OCI-LY7 (cell line): Measurements from ENCODE around the gene RBBP6. TPM values are rescaled to one million over a fixed set of nuclear protein-coding genes. Genes with fewer than 3 reads are reported as not detected.
"Not testable (repeated sequence)": the region's sequence is repeated elsewhere in the genome, so short reads cannot be mapped to it uniquely, and the experiment has no call there.

Experiments
- BruUV-seq: library from RNA; stranded (reverse); fragments of 400-500 nt; replicated peaks from 2 replicates; lab custom pipeline; 2021; lab: Mats Ljungman, UMichigan
- CTCF ChIA-PET: fragments of 300-600 bp; sonication (Branson Sonifier 250); formaldehyde crosslinking; loops from one replicate; lab custom pipeline; 2022; ENCODE audit warnings: antibody characterized with exemption; ENCODE audit not compliant: unreplicated experiment; lab: Charles Lee
- POLR2A ChIA-PET: fragments of 300-600 bp; sonication (Branson Sonifier 250); formaldehyde crosslinking; loops from one replicate; lab custom pipeline; 2022; ENCODE audit warnings: antibody characterized with exemption; lab: Charles Lee
- DNase-seq: peaks from one replicate; pipeline ENCODE4 v3.0.0-alpha.2; 2015; ENCODE audit warnings: low spot score
- H2AFZ ChIP-seq: fragments of 200-600 bp; sonication (generic), shearing (Covaris generic); 2 replicates; pipeline ENCODE4 v1.6.1; 2014; ENCODE audit warnings: mild to moderate bottlenecking, antibody characterized with exemption, low read length, moderate library complexity
- H3K27ac ChIP-seq: fragments of 200-600 bp; sonication (generic); 2 replicates; pipeline ENCODE4 v1.5.1; 2014; ENCODE audit warnings: mixed run types, low read depth, mild to moderate bottlenecking, moderate library complexity, low read length, inconsistent platforms; ENCODE audit not compliant: poor library complexity, severe bottlenecking
- H3K36me3 ChIP-seq: fragments of 200-600 bp; sonication (generic); 2 replicates; pipeline ENCODE4 v1.6.1; 2014; ENCODE audit warnings: mild to moderate bottlenecking, antibody characterized with exemption, low read length, moderate library complexity, mixed read lengths; ENCODE audit not compliant: insufficient read depth
- H3K4me1 ChIP-seq: fragments of 200-600 bp; sonication (generic); 2 replicates; pipeline ENCODE4 v1.5.1; 2014; ENCODE audit warnings: mild to moderate bottlenecking, low read length; ENCODE audit not compliant: insufficient read depth, poor library complexity, severe bottlenecking
- H3K4me2 ChIP-seq: fragments of 200-600 bp; sonication (generic); 2 replicates; pipeline ENCODE4 v1.6.1; 2014; ENCODE audit warnings: mild to moderate bottlenecking, low read length
- H3K4me3 ChIP-seq: fragments of 200-600 bp; sonication (generic); 2 replicates; pipeline ENCODE4 v1.5.1; 2014; ENCODE audit warnings: mild to moderate bottlenecking, low read depth, low read length; ENCODE audit not compliant: poor library complexity, severe bottlenecking
- H3K79me2 ChIP-seq: fragments of 200-600 bp; sonication (generic); 2 replicates; pipeline ENCODE4 v1.6.1; 2016; ENCODE audit warnings: low read depth, mild to moderate bottlenecking, low read length, moderate library complexity, mixed read lengths; ENCODE audit not compliant: insufficient read depth
- H3K9me2 ChIP-seq: fragments of 200-600 bp; sonication (generic); 2 replicates; pipeline ENCODE4 v1.6.1; 2016; ENCODE audit warnings: mild to moderate bottlenecking, low read length, mixed read lengths; ENCODE audit not compliant: insufficient read depth
- H3K9me3 ChIP-seq: fragments of 200-600 bp; sonication (generic); 2 replicates; pipeline ENCODE4 v1.6.1; 2014; ENCODE audit warnings: mild to moderate bottlenecking, mixed run types, low read length, mixed read lengths
- H4K20me1 ChIP-seq: fragments of 200-600 bp; sonication (generic); 2 replicates; pipeline ENCODE4 v1.6.1; 2014; ENCODE audit warnings: mild to moderate bottlenecking, antibody characterized with exemption, low read length, moderate library complexity, mixed read lengths; ENCODE audit not compliant: insufficient read depth
- EZH2phosphoT487 ChIP-seq: fragments of 200-600 bp; sonication (generic); IDR thresholded peaks from 2 replicates; pipeline ENCODE4 v1.6.1; 2018; ENCODE audit warnings: low read depth, borderline replicate concordance, mild to moderate bottlenecking, mixed run types, antibody characterized with exemption, low read length, moderate library complexity, mixed read lengths
- intact Hi-C: fragments of 100-400 bp; cut with micrococcal nuclease; formaldehyde crosslinking; loops from one replicate; pipeline ENCODE4 v1.10.0; 2022; ENCODE audit not compliant: unreplicated experiment
- total RNA-seq, 2 experiments: library from RNA; depleted of rRNA in 1 of 2; stranded (reverse); fragments of >200 nt in 1 of 2; shearing (Covaris generic) in 1 of 2; gene quantifications; 2 replicates each; pipeline ENCODE4 v1.2.3, GENCODE V29; 2014 to 2022
- TF ChIP-seq, protein P1 (sequence below): fragments of 200-600 bp; sonication (generic); conservative IDR thresholded peaks from 2 replicates; pipeline ENCODE4 v1.5.1; 2014; ENCODE audit warnings: mild to moderate bottlenecking, antibody characterized with exemption, low read length, moderate library complexity, mixed read lengths

Gene RBBP6
- total RNA-seq, 2 experiments from 2014 or later = 41.2 to 83.0 TPM

DNA sequence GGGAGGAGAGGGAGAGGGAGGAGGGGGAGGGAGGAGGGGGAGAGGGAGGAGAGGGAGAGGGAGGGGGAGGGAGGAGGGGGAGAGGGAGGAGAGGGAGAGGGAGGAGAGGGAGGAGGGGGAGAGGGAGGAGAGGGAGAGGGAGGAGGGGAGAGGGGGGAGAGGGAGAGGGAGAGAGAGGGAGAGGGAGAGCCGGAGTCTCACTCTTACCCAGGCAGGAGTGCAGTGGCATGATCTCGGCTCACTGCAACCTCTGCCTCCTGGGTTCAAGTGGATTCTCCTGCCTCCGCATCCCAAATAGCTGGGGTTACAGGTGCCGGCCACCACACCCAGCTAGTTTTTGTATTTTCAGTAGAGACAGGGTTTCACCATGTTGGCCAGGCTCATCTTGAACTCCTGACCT, 36.4 kb downstream of the RBBP6 start:
- intact Hi-C loops, H3K27ac ChIP-seq, H3K9me3 ChIP-seq, POLR2A ChIA-PET, H3K4me2 ChIP-seq, H3K4me3 ChIP-seq, H3K79me2 ChIP-seq, H4K20me1 ChIP-seq, BruUV-seq, H3K9me2 ChIP-seq, DNase-seq, CTCF ChIA-PET, H3K4me1 ChIP-seq, H2AFZ ChIP-seq: not testable (repeated sequence)
- H3K36me3 ChIP-seq = peaks cover 25% of the 10 kb centered on the region

DNA sequence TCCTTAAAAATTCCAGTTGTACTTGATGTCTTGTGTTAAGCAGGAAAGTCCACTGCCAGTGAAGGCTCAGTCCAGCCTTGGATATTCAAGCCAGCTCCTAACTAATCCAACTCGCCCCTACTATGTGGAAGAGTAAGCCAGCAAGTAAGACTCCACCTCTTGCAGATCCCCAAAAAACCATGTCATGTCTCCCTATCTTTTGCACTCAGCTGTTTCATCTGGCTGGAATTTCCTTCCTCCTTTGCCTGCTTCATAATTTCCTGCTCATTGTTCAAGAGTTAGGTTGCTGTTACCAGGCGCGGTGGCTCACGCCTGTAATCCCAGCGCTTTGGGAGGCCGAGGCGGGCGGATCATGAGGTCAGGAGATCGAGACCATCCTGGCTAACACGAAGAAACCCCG, 37.8 kb downstream of the RBBP6 start:
- ChIA-PET POLR2A (no interaction called here), CTCF (no interaction called here)
- no peak for TF ChIP-seq EZH2phosphoT487
- TF ChIP-seq, protein P1, sequence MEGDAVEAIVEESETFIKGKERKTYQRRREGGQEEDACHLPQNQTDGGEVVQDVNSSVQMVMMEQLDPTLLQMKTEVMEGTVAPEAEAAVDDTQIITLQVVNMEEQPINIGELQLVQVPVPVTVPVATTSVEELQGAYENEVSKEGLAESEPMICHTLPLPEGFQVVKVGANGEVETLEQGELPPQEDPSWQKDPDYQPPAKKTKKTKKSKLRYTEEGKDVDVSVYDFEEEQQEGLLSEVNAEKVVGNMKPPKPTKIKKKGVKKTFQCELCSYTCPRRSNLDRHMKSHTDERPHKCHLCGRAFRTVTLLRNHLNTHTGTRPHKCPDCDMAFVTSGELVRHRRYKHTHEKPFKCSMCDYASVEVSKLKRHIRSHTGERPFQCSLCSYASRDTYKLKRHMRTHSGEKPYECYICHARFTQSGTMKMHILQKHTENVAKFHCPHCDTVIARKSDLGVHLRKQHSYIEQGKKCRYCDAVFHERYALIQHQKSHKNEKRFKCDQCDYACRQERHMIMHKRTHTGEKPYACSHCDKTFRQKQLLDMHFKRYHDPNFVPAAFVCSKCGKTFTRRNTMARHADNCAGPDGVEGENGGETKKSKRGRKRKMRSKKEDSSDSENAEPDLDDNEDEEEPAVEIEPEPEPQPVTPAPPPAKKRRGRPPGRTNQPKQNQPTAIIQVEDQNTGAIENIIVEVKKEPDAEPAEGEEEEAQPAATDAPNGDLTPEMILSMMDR = no peak
- H3K9me3 ChIP-seq = 0 out of 2 replicates have a peak, but pooled peaks cover 4% of the 10 kb centered on the region
- peaks cover 12% of the 10 kb centered on the region for H3K36me3 ChIP-seq
- no peak overlapping the region for H2AFZ ChIP-seq
- no TSS peak for BruUV-seq
- intact Hi-C loops = no loop called here
- H3K4me3 ChIP-seq = no peak overlapping the region
- no peak overlapping the region for H3K27ac ChIP-seq
- H4K20me1 ChIP-seq = no peaks in the 10 kb centered on the region
- H3K79me2 ChIP-seq = no peaks in the 10 kb centered on the region
- DNase-seq = no peak
- H3K4me2 ChIP-seq = no peak overlapping the region
- H3K9me2 ChIP-seq = no peaks in the 10 kb centered on the region
- H3K4me1 ChIP-seq = no peaks in the 10 kb centered on the region

DNA sequence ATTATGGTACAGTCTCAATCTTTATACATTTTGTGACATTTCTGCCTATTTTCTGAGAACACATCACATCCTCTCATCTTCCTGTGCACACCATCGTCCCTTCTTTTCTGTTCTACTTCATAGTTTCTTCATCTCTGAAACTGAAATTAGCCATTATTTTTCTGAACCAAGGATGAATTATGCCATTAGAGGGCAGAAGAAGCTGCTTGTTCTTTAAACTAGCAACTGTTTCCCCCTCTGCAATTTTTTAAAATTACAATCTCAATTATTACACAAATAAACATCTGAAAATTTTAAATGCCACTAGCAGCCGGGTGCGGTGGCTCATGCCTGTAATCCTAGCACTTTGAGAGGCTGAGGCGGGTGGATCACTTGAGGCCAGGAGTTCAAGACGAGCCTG, 41.3 kb downstream of the RBBP6 start:
- BruUV-seq = no TSS peak
- Histone ChIP-seq H3K9me3 (no peaks in the 10 kb centered on the region), H3K4me2 (no peak overlapping the region), H4K20me1 (no peaks in the 10 kb centered on the region), H3K79me2 (no peaks in the 10 kb centered on the region), H2AFZ (no peak overlapping the region), H3K27ac (no peak overlapping the region), H3K9me2 (no peaks in the 10 kb centered on the region), H3K4me1 (no peaks in the 10 kb centered on the region), H3K4me3 (no peak overlapping the region), H3K36me3 (no peaks in the 10 kb centered on the region)
- intact Hi-C loops = no loop called here
- no peak for DNase-seq
- ChIA-PET POLR2A (interaction anchor here (0.6 to 2.4 kb wide), 5 partner anchors 13 to 703 kb away, joined by 3 to 7 read pairs (median 4); no protein-coding TSS in a partner anchor), CTCF (no interaction called here)
- TF ChIP-seq, protein P1 = peak; percentile 46
- TF ChIP-seq EZH2phosphoT487 = no peak
